NB4 (cell line): ENCODE results near the gene IGSF9B.

Source experiments
- POLR2A ChIP-seq: IDR thresholded peaks from 2 replicates; pipeline ENCODE4 v1.6.1; 2011; ENCODE audit warnings: mild to moderate bottlenecking; ENCODE audit not compliant: insufficient read length; ENCODE audit errors: extremely low read depth
- TF ChIP-seq, protein P1 (sequence below): IDR thresholded peaks from one replicate; pipeline ENCODE4 v1.5.1; 2012; ENCODE audit warnings: low read depth, low read length

- TF ChIP-seq POLR2A, result no peak
- TF ChIP-seq, protein P1, sequence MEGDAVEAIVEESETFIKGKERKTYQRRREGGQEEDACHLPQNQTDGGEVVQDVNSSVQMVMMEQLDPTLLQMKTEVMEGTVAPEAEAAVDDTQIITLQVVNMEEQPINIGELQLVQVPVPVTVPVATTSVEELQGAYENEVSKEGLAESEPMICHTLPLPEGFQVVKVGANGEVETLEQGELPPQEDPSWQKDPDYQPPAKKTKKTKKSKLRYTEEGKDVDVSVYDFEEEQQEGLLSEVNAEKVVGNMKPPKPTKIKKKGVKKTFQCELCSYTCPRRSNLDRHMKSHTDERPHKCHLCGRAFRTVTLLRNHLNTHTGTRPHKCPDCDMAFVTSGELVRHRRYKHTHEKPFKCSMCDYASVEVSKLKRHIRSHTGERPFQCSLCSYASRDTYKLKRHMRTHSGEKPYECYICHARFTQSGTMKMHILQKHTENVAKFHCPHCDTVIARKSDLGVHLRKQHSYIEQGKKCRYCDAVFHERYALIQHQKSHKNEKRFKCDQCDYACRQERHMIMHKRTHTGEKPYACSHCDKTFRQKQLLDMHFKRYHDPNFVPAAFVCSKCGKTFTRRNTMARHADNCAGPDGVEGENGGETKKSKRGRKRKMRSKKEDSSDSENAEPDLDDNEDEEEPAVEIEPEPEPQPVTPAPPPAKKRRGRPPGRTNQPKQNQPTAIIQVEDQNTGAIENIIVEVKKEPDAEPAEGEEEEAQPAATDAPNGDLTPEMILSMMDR, result no peak
These were observed 56.3 kb downstream of the IGSF9B start for GRCh38 chr11:133900176-133901105.
